IMR-90 (cell line): ENCODE results near the gene CALM1. TPM values are rescaled to one million over a fixed set of nuclear protein-coding genes. Genes with fewer than 3 reads are reported as not detected.

ENCODE experiments used
- ATAC-seq: fragments of 200-7000 bp; cut with Tn5 transposase; 2 replicates; pipeline ENCODE4 v1.9.1; 2020; ENCODE audit warnings: low read depth, mild to moderate bottlenecking, moderate library complexity
- BruUV-seq: library from RNA; stranded (reverse); fragments of 400-500 nt; replicated peaks from 2 replicates; lab custom pipeline; 2021; lab: Mats Ljungman, UMichigan
- CTCF ChIA-PET: fragments of 300-600 bp; formaldehyde crosslinking; extraction: SDS; loops from one replicate; lab custom pipeline; 2021; ENCODE audit warnings: antibody characterized with exemption; lab: Yijun Ruan, JAX
- POLR2A ChIA-PET: fragments of 300-600 bp; sonication (Branson Sonifier 250); formaldehyde crosslinking; loops from one replicate; lab custom pipeline; 2022; ENCODE audit warnings: antibody characterized with exemption; ENCODE audit not compliant: unreplicated experiment; lab: Charles Lee
- DNase-seq: peaks from one replicate; pipeline ENCODE4 v3.0.0; 2013
- H2AFZ ChIP-seq: replicated peaks from 2 replicates; pipeline ENCODE3; 2013; ENCODE audit warnings: low read length, mild to moderate bottlenecking; ENCODE audit not compliant: poor library complexity
- H2AK5ac ChIP-seq: 2 replicates; pipeline ENCODE4 v1.6.1; 2013; ENCODE audit warnings: low read depth, low read length, inconsistent platforms
- H2AK9ac ChIP-seq: replicated peaks from 2 replicates; pipeline ENCODE3; 2013; ENCODE audit warnings: mild to moderate bottlenecking, low read depth, low read length, moderate library complexity; ENCODE audit not compliant: poor library complexity
- H2BK120ac ChIP-seq: 2 replicates; pipeline ENCODE4 v1.6.1; 2013; ENCODE audit warnings: low read depth, low read length, inconsistent platforms
- H2BK15ac ChIP-seq: 3 replicates; pipeline ENCODE4 v1.6.1; 2013; ENCODE audit warnings: low read depth, low read length, inconsistent platforms
- H2BK20ac ChIP-seq: 2 replicates; pipeline ENCODE4 v1.6.1; 2013; ENCODE audit warnings: low read depth, mild to moderate bottlenecking, inconsistent platforms, low read length, moderate library complexity
- H2BK5ac ChIP-seq: 2 replicates; pipeline ENCODE4 v1.6.1; 2013; ENCODE audit warnings: mild to moderate bottlenecking, low read depth, low read length, inconsistent platforms; ENCODE audit not compliant: poor library complexity, severe bottlenecking
- H3K14ac ChIP-seq: replicated peaks from 2 replicates; pipeline ENCODE4 v1.6.1; 2013; ENCODE audit warnings: low read depth, low read length, inconsistent platforms
- H3K18ac ChIP-seq: 2 replicates; pipeline ENCODE4 v1.6.1; 2013; ENCODE audit warnings: low read depth, low read length, control low read depth
- H3K23ac ChIP-seq: 2 replicates; pipeline ENCODE4 v1.6.1; 2013; ENCODE audit warnings: low read depth, low read length, inconsistent platforms
- H3K27ac ChIP-seq: 2 replicates; pipeline ENCODE4 v1.5.1; 2013; ENCODE audit warnings: mild to moderate bottlenecking, control low read depth, low read length; ENCODE audit not compliant: insufficient read depth
- H3K27me3 ChIP-seq: 2 replicates; pipeline ENCODE4 v1.6.1; 2013; ENCODE audit warnings: low read length; ENCODE audit not compliant: control insufficient read depth, insufficient read depth
- H3K36me3 ChIP-seq: 2 replicates; pipeline ENCODE4 v1.6.1; 2013; ENCODE audit warnings: low read length, mixed read lengths; ENCODE audit not compliant: control insufficient read depth, insufficient read depth
- H3K4ac ChIP-seq: 2 replicates; pipeline ENCODE4 v1.6.1; 2013; ENCODE audit warnings: low read depth, low read length, inconsistent platforms
- H3K4me1 ChIP-seq: 2 replicates; pipeline ENCODE4 v1.6.1; 2013; ENCODE audit warnings: low read length, mixed read lengths; ENCODE audit not compliant: control insufficient read depth, insufficient read depth
- H3K4me2 ChIP-seq: 2 replicates; pipeline ENCODE4 v1.6.1; 2013; ENCODE audit warnings: low read depth, mild to moderate bottlenecking, control low read depth, low read length, moderate library complexity
- H3K4me3 ChIP-seq: 2 replicates; pipeline ENCODE4 v1.5.1; 2013; ENCODE audit warnings: low read depth, mild to moderate bottlenecking, control low read depth, low read length, moderate library complexity; ENCODE audit not compliant: insufficient read depth
- H3K56ac ChIP-seq: 2 replicates; pipeline ENCODE4 v1.6.1; 2013; ENCODE audit warnings: low read length, inconsistent platforms; ENCODE audit not compliant: insufficient read depth; ENCODE audit errors: extremely low read depth
- H3K79me1 ChIP-seq, 2 experiments: 2 replicates each; pipeline ENCODE4 v1.6.1; 2013; ENCODE audit warnings: low read length in 2 of 2, inconsistent platforms in 1 of 2, low read depth in 1 of 2
- H3K9ac ChIP-seq: 2 replicates; pipeline ENCODE4 v1.6.1; 2013; ENCODE audit warnings: low read depth, low read length, control low read depth
- H3K9me1 ChIP-seq: 2 replicates; pipeline ENCODE4 v1.6.1; 2013; ENCODE audit warnings: low read length, inconsistent platforms; ENCODE audit not compliant: insufficient read depth
- H3K9me3 ChIP-seq: 2 replicates; pipeline ENCODE4 v1.6.1; 2013; ENCODE audit warnings: low read length; ENCODE audit not compliant: control insufficient read depth, insufficient read depth
- H4K20me1 ChIP-seq: 2 replicates; pipeline ENCODE4 v1.6.1; 2013; ENCODE audit warnings: low read length, inconsistent platforms; ENCODE audit not compliant: insufficient read depth
- H4K5ac ChIP-seq: 2 replicates; pipeline ENCODE4 v1.6.1; 2013; ENCODE audit warnings: mild to moderate bottlenecking, low read depth, low read length, control low read depth
- H4K8ac ChIP-seq, 2 experiments: 2 replicates each; pipeline ENCODE4 v1.6.1; 2013; ENCODE audit warnings: low read depth in 2 of 2, low read length in 2 of 2, control low read depth in 1 of 2, inconsistent platforms in 1 of 2
- H4K91ac ChIP-seq: 2 replicates; pipeline ENCODE4 v1.6.1; 2013; ENCODE audit warnings: low read depth, low read length, inconsistent platforms; ENCODE audit not compliant: insufficient read depth
- BHLHE40 ChIP-seq: fragments of 150-350 bp; IDR thresholded peaks from 2 replicates; pipeline ENCODE4 v1.6.1; 2016; ENCODE audit warnings: mild to moderate bottlenecking, low read depth, low read length
- CEBPB ChIP-seq: IDR thresholded peaks from 2 replicates; pipeline ENCODE4 v1.6.1; 2012; ENCODE audit warnings: low read depth, low read length, improper control_type of control experiment
- CHD1 ChIP-seq: IDR thresholded peaks from 2 replicates; pipeline ENCODE4 v1.6.1; 2012; ENCODE audit warnings: low read depth, low read length, improper control_type of control experiment
- CTCF ChIP-seq: conservative IDR thresholded peaks from 2 replicates; pipeline ENCODE4 v1.5.1; 2012; ENCODE audit warnings: mild to moderate bottlenecking, low read depth, low read length, improper control_type of control experiment
- ELK1 ChIP-seq: fragments of 150-350 bp; IDR thresholded peaks from 2 replicates; pipeline ENCODE4 v1.6.1; 2016; ENCODE audit warnings: low read depth, mild to moderate bottlenecking, low read length, moderate library complexity, borderline replicate concordance
- FOS ChIP-seq: fragments of 150-350 bp; IDR thresholded peaks from 2 replicates; pipeline ENCODE4 v1.6.1; 2016; ENCODE audit warnings: low read depth, low read length
- MAFK ChIP-seq: IDR thresholded peaks from 2 replicates; pipeline ENCODE4 v1.6.1; 2012; ENCODE audit warnings: low read depth, low read length, improper control_type of control experiment
- MAZ ChIP-seq: IDR thresholded peaks from 2 replicates; pipeline ENCODE4 v1.6.1; 2012; ENCODE audit warnings: low read depth, mild to moderate bottlenecking, low read length, improper control_type of control experiment, moderate library complexity, borderline replicate concordance
- MXI1 ChIP-seq: IDR thresholded peaks from 2 replicates; pipeline ENCODE4 v1.6.1; 2012; ENCODE audit warnings: low read depth, mild to moderate bottlenecking, low read length, moderate library complexity, borderline replicate concordance
- NFE2L2 ChIP-seq: fragments of 150-350 bp; IDR thresholded peaks from 2 replicates; pipeline ENCODE4 v1.6.1; 2016; ENCODE audit warnings: low read depth, mild to moderate bottlenecking, low read length
- POLR2A ChIP-seq: IDR thresholded peaks from 2 replicates; pipeline ENCODE4 v1.6.1; 2012; ENCODE audit warnings: mild to moderate bottlenecking, low read depth, low read length
- RAD21 ChIP-seq: IDR thresholded peaks from 2 replicates; pipeline ENCODE4 v1.6.1; 2012; ENCODE audit warnings: low read length, improper control_type of control experiment
- RCOR1 ChIP-seq: IDR thresholded peaks from 2 replicates; pipeline ENCODE4 v1.6.1; 2012; ENCODE audit warnings: mild to moderate bottlenecking, low read length, improper control_type of control experiment; ENCODE audit not compliant: insufficient replicate concordance
- RFX5 ChIP-seq: IDR thresholded peaks from 2 replicates; pipeline ENCODE4 v1.8.0; 2012; ENCODE audit warnings: low read depth, mild to moderate bottlenecking, low read length, moderate library complexity
- SMC3 ChIP-seq: fragments of 150-350 bp; IDR thresholded peaks from 2 replicates; pipeline ENCODE4 v1.6.1; 2016; ENCODE audit warnings: low read depth, mild to moderate bottlenecking, antibody characterized with exemption, low read length, moderate library complexity
- USF2 ChIP-seq: fragments of 150-350 bp; IDR thresholded peaks from 2 replicates; pipeline ENCODE4 v1.6.1; 2017; ENCODE audit warnings: mild to moderate bottlenecking, antibody characterized with exemption, low read length, low read depth
- WGBS, 2 experiments: methylation state at CpG; one replicate each; pipeline versions ENCODE4 v1.1.5 to v1.1.7; 2013; ENCODE audit warnings: missing lambda C conversion rate in 2 of 2; ENCODE audit not compliant: insufficient read length in 1 of 2; ENCODE audit errors: extremely low coverage in 2 of 2; 5-methylcytosine and 5-hydroxymethylcytosine counted together
- dilution Hi-C: fragments of 300-500 bp; cut with HindIII; formaldehyde crosslinking; loops from one replicate; pipeline ENCODE4 v1.14.3; 2018; ENCODE audit warnings: low sequenced_read_pairs; ENCODE audit not compliant: unreplicated experiment
- in situ Hi-C: fragments of 300-500 bp; cut with MboI; formaldehyde crosslinking; loops from 3 replicates; pipeline ENCODE4 v1.14.3; 2019; ENCODE audit warnings: low sequenced_read_pairs, inconsistent platforms, mixed read lengths
- intact Hi-C: fragments of 100-400 bp; cut with micrococcal nuclease; formaldehyde crosslinking; loops from 2 replicates; pipeline ENCODE4 v1.10.0; 2022
- polyA plus RNA-seq, 3 experiments: library from polyadenylated mRNA; depleted of rRNA; stranded (reverse); fragments of >200 nt; gene quantifications; 2 replicates each; pipeline ENCODE4 v1.2.3, GENCODE V29; 2012; ENCODE audit warnings: low replicate concordance in 1 of 3
- total RNA-seq: library from RNA; depleted of rRNA; stranded (reverse); fragments of >200 nt; gene quantifications from 2 replicates; pipeline ENCODE4 v1.2.3, GENCODE V29; 2012

CALM1 gene
- total and polyA plus RNA-seq, 2 of the 4 experiments (the other 2 are of a cell fraction): 72.9 to 188 TPM

GRCh38 chr14:90407230-90407629 is 10.4 kb downstream of the CALM1 start:
- Histone ChIP-seq H2BK20ac (no peak overlapping the region), H3K4me3 (no peak overlapping the region), H3K27ac (no peak overlapping the region), H2AK5ac (no peak overlapping the region), H4K20me1 (peaks cover 24% of the 10 kb centered on the region), H3K4me2 (no peak overlapping the region), H3K4ac (no peak overlapping the region), H2BK5ac (no peak overlapping the region), H3K4me1 (peaks cover 10% of the 10 kb centered on the region), H3K36me3 (peaks cover 33% of the 10 kb centered on the region), H4K5ac (no peak overlapping the region), H2BK120ac (no peak overlapping the region), H2AFZ (no peak overlapping the region), H4K91ac (no peak overlapping the region), H2BK15ac (no peak overlapping the region), H3K79me1 (peaks cover 21 to 42% of the 10 kb centered on the region in 2 experiments), H3K56ac (no peak overlapping the region), H2AK9ac (no peak overlapping the region), H3K27me3 (no peaks in the 10 kb centered on the region), H3K18ac (no peak overlapping the region), H3K23ac (no peak overlapping the region), H3K9me1 (peaks cover 22% of the 10 kb centered on the region), H4K8ac (no peak overlapping the region), H3K9me3 (no peaks in the 10 kb centered on the region), H3K14ac (no peak overlapping the region), H3K9ac (no peak overlapping the region)
- DNase-seq (no peak), ATAC-seq (no peak)
- CTCF ChIA-PET: interaction anchor here (1.4 kb wide), 1 partner anchor 291 kb away, joined by 3 read pairs; no protein-coding TSS in a partner anchor
- TF ChIP-seq RAD21 (no peak), ELK1 (no peak), USF2 (no peak), RFX5 (no peak), SMC3 (no peak), MAFK (no peak), POLR2A (no peak), CTCF (no peak), FOS (no peak), RCOR1 (no peak), MAZ (no peak), CHD1 (no peak), BHLHE40 (no peak), NFE2L2 (no peak), CEBPB (no peak), MXI1 (no peak)
- in situ Hi-C loops (loop anchor here (10.0 kb wide), 1 partner anchor 288 kb away; no protein-coding TSS in a partner anchor), intact Hi-C loops (no loop called here), dilution Hi-C loops (no loop called here)
- no TSS peak for BruUV-seq
- POLR2A ChIA-PET: no interaction called here
- WGBS, 2 experiments: no CpG with 5 or more reads among the region's 3 CpGs
